Neural progenitor cell (in vitro differentiated cells): Measurements from ENCODE around the gene GPR4.

ENCODE experiments used
- EZH2 ChIP-seq: fragments of 200-600 bp; sonication (generic); IDR thresholded peaks from 2 replicates; pipeline ENCODE4 v1.6.1; 2017; ENCODE audit warnings: antibody characterized with exemption, mild to moderate bottlenecking, moderate library complexity
- TF ChIP-seq, protein P1 (sequence below): fragments of 200-600 bp; sonication (generic); IDR thresholded peaks from 2 replicates; pipeline ENCODE4 v1.5.1; 2017; ENCODE audit warnings: antibody characterized with exemption, mild to moderate bottlenecking

DNA sequence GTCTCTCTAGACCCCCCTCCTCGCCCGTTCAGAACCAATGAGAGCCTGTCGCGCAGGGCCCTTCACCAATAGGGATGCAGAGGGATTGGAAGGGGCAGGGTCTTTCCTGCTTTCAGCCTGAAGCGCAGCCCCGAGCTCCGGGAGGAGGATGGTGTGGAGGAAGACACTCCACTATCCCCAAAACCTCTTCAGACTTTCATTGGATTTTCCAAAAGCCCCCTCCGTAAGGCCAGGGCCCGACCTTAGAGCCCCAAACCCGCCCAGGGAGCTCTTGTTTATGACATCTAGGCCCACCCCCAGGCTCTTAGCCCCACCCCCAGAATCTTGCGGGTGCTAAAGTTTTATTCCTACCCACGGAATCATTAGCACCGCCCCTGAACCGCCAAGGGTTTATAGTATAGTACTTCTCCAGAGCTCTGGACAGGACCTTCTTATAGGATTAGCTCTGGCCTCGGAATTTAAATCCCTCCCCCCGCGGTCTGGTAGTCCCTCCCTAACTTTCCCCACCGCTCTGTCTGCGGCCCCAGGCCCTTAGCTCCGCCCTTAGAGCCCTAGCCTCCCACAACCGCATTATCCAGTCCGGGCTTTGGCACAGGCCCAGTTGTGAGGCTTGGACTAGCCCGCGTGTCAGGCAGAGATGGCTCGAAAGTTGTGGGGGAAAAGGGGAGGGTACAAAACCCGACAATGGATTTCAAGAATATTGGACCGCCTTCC, 43.8 kb upstream of the GPR4 start:
- TF ChIP-seq, protein P1, sequence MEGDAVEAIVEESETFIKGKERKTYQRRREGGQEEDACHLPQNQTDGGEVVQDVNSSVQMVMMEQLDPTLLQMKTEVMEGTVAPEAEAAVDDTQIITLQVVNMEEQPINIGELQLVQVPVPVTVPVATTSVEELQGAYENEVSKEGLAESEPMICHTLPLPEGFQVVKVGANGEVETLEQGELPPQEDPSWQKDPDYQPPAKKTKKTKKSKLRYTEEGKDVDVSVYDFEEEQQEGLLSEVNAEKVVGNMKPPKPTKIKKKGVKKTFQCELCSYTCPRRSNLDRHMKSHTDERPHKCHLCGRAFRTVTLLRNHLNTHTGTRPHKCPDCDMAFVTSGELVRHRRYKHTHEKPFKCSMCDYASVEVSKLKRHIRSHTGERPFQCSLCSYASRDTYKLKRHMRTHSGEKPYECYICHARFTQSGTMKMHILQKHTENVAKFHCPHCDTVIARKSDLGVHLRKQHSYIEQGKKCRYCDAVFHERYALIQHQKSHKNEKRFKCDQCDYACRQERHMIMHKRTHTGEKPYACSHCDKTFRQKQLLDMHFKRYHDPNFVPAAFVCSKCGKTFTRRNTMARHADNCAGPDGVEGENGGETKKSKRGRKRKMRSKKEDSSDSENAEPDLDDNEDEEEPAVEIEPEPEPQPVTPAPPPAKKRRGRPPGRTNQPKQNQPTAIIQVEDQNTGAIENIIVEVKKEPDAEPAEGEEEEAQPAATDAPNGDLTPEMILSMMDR: no peak
- TF ChIP-seq EZH2: no peak
